ENCODE data around the gene MTMR4.
"Not testable (repeated sequence)": the region's sequence is repeated elsewhere in the genome, so short reads cannot be mapped to it uniquely, and the experiment has no call there.

MTMR4 gene

DNA sequence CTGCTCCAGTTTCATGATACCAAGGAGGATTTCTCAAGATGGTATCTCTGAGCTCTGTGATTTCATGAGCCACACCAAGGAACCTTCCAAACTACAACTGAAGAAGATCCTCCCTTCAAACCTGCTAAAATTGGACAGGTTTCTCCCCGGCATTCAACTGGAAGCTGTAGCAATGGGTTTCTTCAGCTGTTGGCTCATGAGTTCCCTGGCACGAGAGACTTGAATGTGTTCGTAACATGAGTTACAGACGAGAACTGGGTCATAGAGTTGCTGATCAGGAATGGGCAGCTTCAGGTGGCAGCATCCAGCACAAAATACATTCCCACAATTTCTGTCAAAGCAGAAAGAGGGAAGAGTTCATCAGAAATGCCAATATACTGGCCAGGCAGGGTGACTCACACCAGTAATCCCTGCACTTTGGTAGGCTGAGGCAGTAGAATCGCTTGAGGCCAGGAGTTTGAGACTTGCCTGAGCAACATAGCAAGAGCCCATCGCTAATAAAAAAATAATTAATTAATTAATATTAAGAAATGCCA is 22.9 kb downstream of the MTMR4 start:
- DNase-seq: no peak

DNA sequence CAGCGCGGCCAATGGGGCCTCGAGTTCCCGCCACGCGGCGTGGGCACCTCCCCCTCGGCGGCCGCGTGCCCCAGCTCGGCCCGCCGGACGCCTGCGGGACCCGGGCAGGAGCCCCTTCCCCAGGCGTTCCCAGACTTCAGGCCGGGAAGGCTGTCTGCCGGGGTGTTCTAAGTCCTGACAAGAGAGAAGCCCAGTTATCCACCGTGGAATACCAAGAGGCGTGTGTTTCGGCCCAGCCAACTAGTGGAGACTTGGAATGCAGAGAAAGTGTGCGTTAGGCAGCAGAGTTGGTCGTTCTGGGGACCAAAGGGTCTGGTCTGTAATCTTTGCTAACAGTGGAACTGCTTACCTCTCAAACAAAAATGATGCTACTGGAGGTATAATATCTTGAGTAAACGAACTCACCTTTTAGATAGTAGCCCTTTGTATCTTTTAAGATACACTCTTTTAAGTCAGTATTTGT is 26.0 kb downstream of the MTMR4 start:
- DNase-seq: no peak

DNA sequence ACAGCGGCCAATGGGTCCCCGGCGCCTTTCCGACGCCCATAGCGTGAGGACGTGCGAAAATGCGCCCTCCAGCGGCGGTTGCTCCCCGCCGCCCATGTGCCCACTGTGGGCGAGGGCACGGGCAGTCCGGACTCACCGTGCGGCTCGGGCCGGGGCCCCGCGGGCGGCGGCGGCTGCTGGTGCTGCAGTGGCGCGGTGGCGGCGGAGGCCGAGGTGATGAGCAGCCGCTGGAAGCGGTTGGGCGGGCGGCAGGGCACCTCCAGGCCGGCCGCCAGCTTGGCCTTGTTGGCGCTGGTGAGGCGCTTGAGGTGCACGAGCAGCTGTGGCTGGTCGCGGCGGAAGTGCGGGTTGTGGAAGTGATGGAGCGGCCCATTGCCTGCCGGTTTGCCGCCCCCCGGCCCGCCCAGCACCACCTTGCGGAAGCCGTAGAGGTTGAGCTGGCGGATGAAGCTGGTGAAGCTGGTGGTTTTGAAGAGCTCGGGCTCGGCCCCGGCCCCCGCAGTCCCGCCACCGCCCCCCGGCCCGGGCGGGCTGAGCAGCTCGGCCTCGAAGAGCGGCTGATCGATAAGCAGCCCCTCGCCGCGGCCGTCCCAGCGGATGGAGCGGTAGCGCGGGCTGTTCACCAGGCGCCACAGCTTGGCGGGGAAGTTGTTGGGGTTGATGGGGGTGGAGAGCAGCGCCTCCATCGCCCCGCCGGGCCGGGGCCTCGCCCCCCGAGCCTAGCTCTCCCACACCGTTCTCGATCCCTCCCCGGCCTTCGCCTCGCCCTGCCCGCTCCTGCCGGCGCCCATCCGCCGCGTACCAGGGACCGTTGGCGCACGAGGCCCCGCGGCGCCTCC is 26.6 kb downstream of the MTMR4 start, which contains the start of gene HSF5:
Gene HSF5 (minus strand): TSS at position 820 of the 839 bp plus-strand sequence. CDS start 134 bp downstream, at position 686.
- peak; percentile 16 for DNase-seq

DNA sequence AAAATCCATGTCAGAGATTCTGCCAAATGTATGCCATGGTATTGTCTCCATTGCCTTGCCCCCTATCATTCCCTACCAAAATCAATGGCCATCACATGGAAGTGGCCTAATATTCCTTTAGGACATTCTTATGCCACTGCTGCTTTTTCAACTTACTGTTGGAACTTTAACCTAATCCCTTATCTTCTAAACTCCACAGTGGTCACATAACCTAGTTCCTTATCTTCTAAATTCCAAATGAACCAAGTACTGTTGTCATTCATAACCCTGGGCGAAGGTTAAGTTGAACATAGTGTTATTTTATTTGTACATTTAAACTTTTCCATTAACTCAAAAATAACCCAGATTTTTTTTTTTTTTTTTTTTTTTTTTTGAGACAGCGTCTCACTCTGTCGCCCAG is 29.8 kb downstream of the MTMR4 start:
- DNase-seq: no peak

DNA sequence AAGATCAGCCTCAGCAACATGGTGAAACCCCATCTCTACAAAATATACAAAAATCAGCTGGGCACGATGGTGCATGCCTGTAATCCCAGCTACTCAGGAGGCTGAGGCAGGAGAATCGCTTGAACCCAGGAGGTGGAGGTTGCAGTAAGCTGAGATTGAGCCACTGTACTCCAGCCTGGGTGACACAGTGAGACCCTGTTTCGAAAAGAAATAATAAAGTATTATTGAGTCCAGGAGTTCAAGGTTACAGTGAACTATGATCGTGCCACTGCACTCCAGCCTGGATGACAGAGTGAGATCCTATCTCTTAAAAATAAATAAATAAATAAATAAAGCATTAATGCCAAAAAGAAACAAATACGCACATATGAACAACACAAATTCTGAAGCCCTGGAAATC is 32.6 kb downstream of the MTMR4 start:
- DNase-seq: not testable (repeated sequence)

DNA sequence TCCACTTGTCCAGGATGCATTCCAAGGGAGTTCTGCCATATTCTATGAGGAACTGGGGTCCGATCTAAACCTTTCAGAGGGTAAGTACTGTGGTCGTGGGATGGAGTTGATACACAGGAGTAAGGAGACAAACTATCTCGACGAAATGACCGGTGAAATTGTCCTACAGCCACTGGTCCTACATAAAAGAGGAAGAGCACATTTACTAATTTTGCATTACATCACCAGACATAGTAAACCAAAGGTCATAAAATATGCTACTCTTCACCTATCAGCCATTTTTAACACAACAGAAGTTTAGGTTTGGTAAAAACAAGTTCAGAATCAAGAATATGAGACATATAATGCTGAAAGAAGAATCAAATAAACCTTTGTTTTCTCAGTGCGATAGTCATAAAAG is 34.3 kb downstream of the MTMR4 start:
- DNase-seq: no peak

DNA sequence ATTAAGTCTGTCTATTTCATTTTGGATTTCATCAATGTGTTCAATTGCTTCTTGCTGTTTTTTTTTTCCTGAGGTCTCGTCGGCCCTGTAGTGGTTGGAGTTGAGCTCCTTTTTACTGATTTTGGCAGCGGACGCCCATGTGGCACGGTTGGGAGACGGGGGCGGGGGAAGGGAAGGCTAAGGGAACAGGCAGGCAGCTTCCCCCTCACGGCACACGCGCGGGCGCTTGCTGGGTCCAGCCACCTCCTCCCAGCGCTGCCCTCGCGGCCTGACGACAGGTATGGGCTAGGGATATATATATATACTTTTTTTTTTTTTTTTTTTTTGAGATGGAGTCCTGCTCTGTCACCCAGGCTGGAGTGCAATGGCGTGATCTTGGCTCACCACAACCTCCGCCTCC is 37.6 kb downstream of the MTMR4 start:
- DNase-seq: no peak

DNA sequence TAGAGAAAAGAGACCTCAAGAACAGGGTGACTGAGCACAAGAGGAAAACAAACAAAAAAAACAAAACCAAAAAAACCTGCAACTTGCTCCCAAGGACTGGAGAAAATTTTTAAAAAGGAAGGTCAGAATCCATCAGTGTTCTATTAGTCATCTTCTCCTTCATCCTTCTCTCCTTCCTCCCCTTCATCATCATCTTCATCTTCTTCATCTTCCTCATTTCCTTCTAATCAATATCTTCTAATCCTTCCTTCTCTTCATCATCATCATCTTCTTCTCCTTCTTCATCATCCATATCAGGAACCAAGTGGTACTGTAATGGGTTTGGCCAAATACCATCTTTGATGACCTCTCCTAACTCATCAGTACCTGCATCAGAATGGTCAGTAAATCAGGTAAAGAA is 38.5 kb downstream of the MTMR4 start:
- no peak for DNase-seq

DNA sequence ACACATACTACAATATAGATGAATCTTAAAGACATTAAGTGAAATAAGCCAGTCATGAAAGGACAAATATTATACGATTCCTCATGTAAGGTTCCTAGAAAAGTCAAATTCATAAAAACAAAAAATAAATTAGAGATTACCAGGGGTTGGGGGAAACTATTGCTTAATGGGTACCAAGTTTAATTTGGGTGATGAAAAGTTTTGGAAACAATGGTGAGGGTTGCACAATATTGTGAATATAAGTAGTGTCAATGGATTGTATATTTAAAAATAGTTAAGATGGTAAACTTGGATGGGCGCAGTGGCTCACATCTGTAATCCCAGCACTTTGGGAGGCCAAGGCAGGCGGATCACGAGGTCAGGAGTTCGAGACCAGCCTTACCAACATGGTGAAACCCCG is 44.1 kb downstream of the MTMR4 start:
- no peak for DNase-seq

DNA sequence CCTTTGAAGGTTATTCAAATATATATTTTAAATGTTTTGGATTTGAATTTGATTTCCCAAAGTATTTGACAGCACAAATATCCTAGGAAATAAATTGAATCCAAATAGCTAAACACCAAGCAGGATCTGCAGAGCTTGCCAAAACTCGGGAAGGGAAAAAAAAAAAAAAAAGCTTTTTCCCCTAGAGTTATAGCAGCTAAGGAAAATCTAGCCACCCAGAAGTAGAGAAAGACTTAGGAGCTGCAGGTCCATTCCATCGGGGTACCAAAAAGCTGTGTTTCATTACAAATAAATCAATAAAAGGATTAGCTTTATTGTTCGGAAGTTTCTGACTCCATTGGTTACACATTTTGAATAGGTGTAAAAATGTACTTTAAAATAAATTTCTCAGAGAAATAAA is 45.5 kb downstream of the MTMR4 start:
- no peak for DNase-seq

DNA sequence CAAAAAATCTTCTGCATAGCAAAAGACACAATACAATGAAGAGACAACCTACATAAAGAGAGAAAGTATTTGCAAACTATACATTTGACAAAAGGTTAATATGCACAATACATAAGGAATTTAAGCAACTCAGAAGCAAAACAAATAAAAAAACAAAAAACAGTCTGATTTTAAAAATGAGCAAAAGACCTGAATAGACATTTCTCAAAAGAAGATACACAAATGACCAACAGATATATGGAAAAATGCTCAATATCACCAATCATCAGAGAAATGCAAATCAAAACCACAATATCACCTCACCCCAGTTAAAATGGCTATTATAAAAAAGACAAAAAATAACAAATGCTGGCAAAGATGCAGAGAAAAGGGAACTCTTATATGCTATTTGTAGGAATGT is 58.9 kb downstream of the MTMR4 start:
- DNase-seq: no peak

DNA sequence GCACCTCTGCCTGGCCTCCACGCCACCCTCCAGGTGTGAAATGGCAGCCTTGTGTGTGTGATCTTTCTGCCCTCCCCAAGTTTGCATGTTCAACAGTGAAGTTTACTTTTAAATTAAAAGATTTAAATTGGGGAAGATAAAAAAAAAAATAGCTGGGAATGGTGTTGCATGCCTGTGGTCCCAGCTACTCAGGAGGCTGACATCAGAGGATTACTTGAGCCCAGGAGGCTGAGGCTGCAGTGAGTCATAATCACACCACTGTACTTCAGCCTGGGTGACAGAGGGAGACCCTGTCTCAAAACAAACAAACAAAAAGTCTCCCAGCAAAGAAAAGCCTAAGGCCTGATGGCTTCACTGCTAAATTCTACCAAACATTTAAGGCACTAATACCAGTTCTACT is 61.7 kb downstream of the MTMR4 start:
- peak; percentile 4 for DNase-seq

DNA sequence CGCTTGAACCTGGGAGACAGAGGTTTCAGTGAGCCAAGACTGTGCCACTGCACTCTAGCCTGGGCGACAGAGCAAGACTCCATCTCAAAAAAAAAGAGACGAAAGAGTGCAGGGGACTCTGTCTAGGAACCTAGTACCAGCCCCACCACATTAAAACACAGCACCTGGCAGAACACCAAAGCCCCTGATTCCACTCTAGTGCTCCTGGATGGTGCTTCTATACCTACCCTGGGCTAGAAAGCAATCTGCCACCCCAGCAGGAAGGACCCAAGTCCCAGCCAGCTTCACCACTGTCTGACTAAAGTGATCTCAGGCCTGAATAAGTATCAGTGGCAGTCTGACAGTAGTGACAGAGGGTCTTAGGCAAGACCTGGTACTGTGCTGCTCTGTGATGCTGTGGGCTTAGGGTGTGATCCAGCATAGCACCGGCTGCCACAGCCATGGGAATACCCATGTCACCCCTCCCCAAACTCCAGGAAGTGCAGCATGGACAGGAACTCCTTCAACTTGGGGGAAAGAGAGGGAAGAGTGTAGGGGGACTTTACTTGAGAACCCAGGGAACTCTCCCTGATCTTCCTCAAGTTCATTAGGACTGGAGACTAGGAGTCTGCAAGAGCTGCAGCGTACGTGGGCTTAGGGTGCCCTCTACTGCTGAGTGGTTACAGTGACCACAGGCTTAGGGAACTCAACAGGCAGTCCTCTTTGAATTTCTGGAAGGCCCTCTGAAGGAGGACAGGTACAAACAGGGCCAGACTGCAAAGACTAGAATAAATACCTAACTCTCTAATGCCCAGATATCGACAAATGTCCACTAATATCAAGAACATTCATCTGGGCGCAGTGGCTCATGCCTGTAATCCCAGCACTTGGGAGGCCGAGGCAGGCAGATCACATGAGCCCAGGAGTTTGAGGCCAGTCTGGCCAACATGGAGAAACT is 67.1 kb downstream of the MTMR4 start:
- peak; percentile 78 for DNase-seq

DNA sequence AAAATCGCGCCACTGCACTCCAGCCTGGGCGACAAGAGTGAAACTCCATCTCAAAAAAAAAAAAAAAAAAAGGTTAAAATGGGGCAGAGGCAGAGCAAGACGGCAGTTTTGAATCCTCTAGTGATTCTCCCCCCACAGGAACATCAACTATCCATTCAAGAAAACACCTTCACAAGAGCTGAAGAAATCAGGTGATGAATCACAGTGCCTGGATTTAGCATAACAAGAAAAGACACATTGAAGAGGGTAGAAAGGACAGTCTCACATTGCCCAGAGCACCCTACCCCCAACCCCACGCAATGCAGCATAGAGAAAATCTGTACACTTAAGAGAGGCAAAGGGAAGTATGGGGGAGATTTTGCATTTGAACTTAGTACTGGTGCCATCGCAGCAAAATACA is 68.4 kb downstream of the MTMR4 start:
- DNase-seq: no peak
